ENCODE data around the gene DCDC2C. TPM values are rescaled to one million over a fixed set of nuclear protein-coding genes. Genes with fewer than 3 reads are reported as not detected.
"Not testable (repeated sequence)": the region's sequence is repeated elsewhere in the genome, so short reads cannot be mapped to it uniquely, and the experiment has no call there.

Gene DCDC2C
- total RNA-seq, 1 donor from 2014 or later = not detected

DNA sequence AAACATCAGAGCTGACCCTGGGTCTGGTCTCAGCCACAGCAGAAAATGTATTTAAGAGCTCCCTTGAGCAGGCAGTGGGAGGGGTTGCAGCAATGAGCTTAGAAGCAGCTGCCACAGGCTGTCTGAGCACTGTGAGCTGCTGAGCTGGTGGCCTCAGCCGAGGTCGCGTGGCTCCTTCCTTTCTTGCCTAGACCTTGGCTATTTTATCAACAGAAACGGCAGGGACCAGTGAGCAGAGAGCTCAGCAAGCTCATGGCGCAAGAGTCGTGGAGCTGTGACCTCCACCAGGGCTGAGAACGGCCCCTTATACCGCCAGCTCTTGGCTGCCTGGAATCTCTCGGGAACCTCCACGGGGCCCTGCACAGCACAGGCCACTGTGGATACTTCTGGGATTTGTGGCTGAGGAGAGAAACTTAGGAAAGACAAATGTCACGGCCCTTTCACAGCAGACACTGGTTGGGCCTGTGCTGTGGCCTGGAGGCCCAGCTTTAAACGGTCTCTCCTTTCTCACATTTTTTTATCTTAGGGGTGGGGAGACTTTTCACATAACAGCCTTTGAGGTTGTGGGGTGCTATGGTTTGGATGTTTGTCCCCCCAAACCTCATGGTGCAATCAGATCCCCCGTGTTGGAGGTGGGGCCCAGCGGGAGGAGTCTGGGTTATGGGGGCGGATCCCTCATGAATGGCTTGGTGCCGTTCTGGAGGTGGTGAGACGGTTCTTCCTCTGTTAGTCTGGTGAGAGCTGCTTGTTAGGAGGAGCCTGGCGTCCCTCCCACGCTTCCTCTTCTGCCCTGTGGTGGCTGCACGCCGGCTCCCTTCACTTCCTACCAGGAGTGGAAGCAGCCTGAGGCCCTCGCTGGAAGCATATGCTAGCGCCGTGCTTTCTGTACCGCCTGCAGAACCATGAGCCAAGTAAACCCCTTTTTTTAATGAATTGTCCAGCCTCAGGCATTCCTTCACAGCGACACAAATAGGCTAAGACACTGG, 43.6 kb upstream of the DCDC2C start:
- no peak for DNase-seq (ENCODE audit: low read depth)
- TF ChIP-seq, protein P1, sequence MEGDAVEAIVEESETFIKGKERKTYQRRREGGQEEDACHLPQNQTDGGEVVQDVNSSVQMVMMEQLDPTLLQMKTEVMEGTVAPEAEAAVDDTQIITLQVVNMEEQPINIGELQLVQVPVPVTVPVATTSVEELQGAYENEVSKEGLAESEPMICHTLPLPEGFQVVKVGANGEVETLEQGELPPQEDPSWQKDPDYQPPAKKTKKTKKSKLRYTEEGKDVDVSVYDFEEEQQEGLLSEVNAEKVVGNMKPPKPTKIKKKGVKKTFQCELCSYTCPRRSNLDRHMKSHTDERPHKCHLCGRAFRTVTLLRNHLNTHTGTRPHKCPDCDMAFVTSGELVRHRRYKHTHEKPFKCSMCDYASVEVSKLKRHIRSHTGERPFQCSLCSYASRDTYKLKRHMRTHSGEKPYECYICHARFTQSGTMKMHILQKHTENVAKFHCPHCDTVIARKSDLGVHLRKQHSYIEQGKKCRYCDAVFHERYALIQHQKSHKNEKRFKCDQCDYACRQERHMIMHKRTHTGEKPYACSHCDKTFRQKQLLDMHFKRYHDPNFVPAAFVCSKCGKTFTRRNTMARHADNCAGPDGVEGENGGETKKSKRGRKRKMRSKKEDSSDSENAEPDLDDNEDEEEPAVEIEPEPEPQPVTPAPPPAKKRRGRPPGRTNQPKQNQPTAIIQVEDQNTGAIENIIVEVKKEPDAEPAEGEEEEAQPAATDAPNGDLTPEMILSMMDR (conservative IDR thresholded peaks at IDR 0.05; ENCODE audit: low read depth, low read length) = no peak
- H3K4me3 ChIP-seq (ENCODE audit: low read depth, low read length) = no peak overlapping the region

DNA sequence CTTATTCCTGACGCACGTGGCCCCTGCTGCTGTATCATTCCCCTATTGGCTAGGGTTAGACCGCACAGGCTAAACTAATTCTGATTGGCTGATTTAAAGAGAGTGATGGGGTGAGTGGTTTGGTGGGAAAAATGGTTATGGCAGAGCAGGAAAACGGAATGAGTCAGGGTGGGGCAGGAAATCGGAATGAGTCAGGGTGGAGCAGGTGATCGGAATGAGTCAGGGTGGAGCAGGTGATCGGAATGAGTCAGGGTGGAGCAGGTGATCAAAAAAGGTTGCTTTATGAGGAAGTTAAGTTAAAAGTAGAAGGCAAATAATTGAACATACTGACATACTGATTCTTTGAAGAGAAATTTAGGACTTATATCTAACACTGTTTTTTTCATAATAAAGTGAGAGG, 42.7 kb upstream of the DCDC2C start:
- not testable (repeated sequence) for H3K4me3 ChIP-seq (ENCODE audit: low read depth, low read length); DNase-seq (ENCODE audit: low read depth)

DNA sequence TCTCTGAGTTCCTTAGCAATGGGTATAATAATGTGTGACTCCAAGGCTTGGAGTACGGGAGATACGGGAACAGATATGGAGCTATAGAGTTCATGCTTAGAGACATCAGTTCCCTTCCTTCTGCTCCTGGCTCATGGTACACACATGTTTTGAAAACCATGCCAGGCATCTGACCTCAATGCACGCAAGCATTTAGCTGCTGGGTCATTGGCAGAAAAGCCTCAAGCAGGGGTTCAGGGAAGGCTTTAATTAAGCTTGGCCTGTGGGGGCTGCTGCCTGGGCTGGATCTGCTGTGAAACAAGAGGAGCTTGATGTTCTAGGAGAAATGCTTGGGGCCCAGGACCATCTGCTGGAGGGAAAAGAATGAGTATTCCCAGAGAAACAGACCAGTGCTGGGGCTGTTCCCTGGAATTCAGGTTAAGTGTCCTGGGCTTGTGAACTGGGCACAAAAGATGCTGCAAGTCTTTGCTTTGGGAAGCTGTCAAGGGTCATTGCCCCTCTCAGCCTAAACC, 42.2 kb upstream of the DCDC2C start:
- TF ChIP-seq, protein P1 (conservative IDR thresholded peaks at IDR 0.05; ENCODE audit: low read depth, low read length) = no peak
- H3K4me3 ChIP-seq (ENCODE audit: low read depth, low read length) = no peak overlapping the region
- DNase-seq (ENCODE audit: low read depth) = no peak

DNA sequence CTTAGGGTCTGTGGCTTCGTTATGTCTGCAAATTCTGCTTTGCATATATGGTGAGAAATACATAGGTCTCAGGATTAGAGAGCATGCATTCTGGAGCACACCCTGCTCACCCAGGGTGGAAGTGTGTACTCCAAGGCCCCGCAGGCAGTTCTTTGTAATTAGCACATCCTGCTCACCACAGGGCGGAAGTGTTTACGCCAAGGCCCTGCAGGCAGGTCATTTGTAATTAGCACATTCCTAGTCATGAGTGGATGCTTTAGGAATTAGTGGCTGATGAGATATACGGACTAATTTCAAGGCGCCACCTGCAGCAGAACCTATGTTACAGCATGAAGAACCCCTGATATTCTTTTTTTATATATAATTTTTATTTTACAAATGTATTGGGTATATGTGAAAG, 41.1 kb upstream of the DCDC2C start:
- H3K4me3 ChIP-seq (ENCODE audit: low read depth, low read length) = no peak overlapping the region
- TF ChIP-seq, protein P1 (conservative IDR thresholded peaks at IDR 0.05; ENCODE audit: low read depth, low read length) = no peak
- no peak for DNase-seq (ENCODE audit: low read depth)

DNA sequence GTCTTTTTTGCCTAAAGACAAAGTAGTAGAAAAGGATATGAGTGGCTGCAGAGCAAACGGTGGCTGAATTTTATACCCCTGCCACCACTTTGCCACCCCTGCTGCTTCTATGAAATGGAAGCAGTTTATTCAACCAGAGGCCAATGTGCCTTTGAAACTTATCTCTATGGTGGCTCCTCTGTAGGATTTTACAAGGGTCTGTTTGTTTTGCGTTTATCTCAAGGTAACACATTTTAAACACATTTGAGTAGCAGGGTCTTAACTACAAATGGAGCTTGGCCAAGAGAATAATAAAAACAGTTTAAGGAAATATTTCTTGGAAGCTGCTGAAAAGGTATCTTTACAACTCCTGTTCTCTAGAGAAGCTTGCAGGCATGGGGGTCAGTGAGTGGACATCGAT, 39.3 kb upstream of the DCDC2C start:
- H3K4me3 ChIP-seq (ENCODE audit: low read depth, low read length) = no peak overlapping the region
- no peak for DNase-seq (ENCODE audit: low read depth)
- TF ChIP-seq, protein P1 (conservative IDR thresholded peaks at IDR 0.05; ENCODE audit: low read depth, low read length) = no peak

DNA sequence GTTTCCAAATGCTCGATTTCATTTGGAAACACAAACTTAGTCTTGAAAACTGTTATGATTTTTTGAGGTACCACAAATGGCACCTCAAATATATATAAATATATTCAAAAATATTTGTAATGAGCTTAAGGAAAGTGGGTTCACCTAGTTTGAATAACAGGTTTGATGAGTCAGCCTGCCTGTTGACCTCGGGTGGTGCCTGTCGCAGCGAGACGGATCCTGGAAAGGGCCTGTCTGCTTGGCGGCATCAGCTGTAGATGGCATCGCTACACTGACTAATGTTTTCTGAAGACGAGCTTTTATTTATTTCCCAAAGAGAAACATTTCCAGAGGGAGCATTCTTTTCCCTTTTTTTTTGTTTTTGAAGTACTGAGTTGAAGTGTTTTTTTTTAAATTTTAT, 38.5 kb upstream of the DCDC2C start:
- DNase-seq (ENCODE audit: low read depth) = no peak
- H3K4me3 ChIP-seq (ENCODE audit: low read depth, low read length) = no peak overlapping the region
- TF ChIP-seq, protein P1 (conservative IDR thresholded peaks at IDR 0.05; ENCODE audit: low read depth, low read length) = no peak

DNA sequence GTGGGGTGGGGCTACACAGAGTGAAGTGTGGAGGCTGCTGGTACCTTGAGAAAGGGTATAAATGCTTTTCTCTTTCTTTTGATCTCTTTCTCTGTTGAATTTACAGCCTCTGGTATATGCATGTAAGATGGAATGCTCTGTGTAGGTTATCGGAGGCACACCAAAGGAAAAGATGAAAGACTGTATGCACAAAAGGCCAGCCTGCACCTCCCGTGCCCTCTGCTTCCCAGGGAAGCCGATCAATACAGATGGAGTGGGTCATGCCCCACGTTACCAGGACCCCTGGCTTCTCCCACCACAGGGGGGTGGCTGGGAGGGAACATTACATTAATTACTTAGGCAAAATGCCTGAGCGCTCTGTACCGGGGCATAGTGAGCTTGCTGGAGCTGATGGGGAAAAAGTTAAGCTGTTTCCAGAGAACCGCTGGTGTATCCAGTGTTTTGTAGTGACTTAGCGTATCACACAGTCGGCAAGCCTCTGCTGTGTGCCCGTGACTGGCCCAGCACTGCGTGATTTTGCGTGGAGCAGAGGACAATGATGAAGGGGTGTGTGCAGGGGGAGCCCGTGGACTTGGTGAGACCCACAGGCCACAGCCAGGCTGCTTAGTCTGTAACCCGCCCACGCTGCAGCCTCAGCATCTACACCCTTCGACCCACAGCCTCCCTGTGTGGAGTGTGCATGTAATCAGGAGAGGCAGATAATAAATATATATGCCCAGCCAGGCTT, 37.3 kb upstream of the DCDC2C start:
- TF ChIP-seq, protein P1 (conservative IDR thresholded peaks at IDR 0.05; ENCODE audit: low read depth, low read length) = no peak
- no peak overlapping the region for H3K4me3 ChIP-seq (ENCODE audit: low read depth, low read length)
- DNase-seq (ENCODE audit: low read depth) = no peak

Measured in epithelial cell of proximal tubule (primary cell).